Measurements from ENCODE around the gene MYMX.

- no peak for TF ChIP-seq CTCF (IDR thresholded peaks at IDR 0.05)
- no peak for TF ChIP-seq E2F6 (IDR thresholded peaks at IDR 0.05; ENCODE audit: borderline replicate concordance, low read depth)
- TF ChIP-seq EP300 (IDR thresholded peaks at IDR 0.05): no peak
- TF ChIP-seq CEBPB (IDR thresholded peaks at IDR 0.05): no peak
- TF ChIP-seq RFX5 (IDR thresholded peaks at IDR 0.05): no peak
- no peak for TF ChIP-seq MAX (IDR thresholded peaks at IDR 0.05)
Observed at GRCh38 chr6:44233567-44234100, 16.9 kb downstream of the MYMX start.

Measured in A549 (cell line).